Putamen (tissue), 1 donor: ENCODE results near the gene LRP2BP.
"Not testable (repeated sequence)": the region's sequence is repeated elsewhere in the genome, so short reads cannot be mapped to it uniquely, and the experiment has no call there.

Experiments used
- DNase-seq: peaks from one replicate; pipeline ENCODE4 v3.0.0-alpha.2; 2016; ENCODE audit warnings: low spot score

LRP2BP gene

DNA sequence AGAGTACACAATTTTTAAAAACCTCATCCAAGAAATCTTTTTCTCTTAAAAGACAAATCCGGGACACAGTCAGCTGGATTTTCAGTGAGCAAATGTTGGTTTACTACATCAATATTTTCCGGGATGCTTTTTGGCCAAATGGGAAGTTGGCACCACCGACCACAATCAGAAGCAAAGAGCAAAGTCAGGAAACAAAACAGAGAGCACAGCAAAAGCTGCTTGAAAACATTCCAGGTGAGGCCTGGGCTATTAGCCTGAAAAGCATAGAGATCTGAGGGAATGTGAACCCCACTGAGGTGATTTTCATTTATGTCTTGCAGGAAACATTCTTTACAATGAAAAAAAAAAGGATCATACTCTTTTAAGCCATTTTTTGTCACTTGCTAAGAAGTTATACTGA lies 33.9 kb downstream of the LRP2BP start:
- no peak for DNase-seq

DNA sequence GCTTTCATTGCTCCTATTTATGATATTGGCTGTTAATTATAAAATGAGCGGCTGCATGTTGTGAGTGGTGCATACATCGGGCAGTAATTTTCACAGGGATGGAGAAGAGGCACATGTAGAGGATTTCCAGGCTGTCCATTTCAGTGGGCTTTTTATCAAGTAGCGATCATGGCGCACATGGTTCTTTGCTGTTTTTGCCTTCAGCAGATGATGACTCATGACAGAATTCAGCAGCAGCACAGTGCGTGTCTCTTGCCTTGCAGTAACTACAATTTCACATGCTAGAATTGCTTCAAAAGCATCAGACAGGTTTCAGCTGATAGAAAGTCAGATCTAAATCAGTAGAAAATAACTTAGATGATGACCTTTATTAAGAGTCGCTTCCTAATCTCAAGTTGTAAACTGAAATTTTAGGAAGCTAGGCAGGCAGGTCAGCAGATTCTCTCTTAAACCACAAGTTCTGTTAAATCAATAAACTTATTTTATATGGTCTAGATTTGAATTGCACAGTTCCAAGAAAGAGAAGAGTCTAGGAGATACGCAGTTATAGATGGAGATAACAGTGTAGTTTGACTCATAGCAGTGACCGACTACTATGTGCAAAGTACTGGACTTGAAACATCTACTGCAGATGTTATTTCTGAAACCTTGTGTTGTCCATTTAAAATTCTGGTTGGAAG lies 35.8 kb downstream of the LRP2BP start:
- peak; percentile 36 for DNase-seq

DNA sequence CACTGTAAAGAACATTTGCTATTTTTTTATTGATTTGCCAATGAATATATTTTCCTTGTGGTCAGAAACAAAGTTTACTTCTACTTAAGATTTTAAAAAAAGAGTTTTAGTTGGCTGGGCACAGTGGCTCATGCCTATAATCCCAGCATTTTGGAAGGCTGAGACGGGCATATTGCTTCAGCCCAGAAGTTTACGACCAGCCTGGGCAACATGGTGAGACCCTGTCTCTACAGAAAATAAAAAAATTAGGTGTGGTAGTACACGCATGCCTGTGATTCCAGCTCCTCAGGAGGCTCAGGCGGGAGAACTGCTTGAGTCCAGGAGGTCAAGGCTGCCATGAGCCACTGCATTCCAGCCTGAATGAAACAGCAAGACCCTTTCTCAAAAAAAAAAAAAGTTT lies 36.8 kb downstream of the LRP2BP start:
- no peak for DNase-seq

DNA sequence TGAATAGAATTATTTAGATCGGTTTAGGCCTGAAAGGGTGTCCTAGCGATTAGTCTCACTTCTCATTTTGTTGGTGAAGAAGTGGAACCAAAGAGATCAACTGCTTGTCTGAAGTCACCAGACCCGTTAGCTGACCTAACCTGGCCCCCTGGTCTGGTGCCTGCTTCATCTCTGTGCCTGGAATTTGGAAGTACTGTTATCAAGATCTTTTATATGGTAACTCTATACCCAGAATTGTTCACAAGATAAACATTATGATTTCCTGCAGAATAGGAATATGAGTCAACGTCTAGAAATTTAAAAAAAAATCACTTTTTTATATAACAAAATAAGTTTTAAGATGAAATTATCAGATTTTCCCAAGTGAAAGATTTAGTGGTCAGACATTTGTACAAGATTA lies 37.2 kb downstream of the LRP2BP start:
- DNase-seq = no peak

DNA sequence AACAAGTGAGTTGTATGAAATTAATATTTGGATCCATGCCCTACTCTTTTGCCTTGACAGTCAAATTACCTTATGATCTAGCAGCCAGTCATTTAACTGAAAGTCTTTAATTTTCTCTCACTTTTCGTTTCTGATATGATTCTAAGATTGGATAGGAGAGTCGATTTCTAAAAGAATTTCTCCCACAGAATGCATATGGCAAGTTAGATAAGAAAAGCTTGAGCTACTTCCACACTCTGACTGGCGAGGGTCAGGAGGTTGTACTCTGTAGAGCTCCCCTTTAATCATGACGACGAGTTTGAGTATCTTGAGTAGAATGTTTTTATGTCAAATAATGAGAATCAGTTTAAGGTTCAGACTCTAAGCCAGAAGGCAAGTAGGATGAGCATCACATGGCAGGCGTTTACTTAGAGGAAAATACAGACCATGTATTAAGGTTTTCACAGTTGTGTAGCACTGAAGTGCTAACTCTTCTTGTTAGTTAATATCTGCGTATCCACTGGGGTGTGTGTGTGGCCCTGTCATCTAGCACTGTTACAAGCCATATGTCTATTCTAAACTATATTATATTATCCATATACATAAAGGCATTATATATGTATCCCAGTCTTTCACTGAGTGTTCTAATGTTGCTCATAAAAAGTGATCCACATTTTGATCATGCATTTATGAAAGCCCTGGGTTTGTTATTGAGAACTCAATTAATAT lies 37.8 kb downstream of the LRP2BP start:
- DNase-seq = no peak

DNA sequence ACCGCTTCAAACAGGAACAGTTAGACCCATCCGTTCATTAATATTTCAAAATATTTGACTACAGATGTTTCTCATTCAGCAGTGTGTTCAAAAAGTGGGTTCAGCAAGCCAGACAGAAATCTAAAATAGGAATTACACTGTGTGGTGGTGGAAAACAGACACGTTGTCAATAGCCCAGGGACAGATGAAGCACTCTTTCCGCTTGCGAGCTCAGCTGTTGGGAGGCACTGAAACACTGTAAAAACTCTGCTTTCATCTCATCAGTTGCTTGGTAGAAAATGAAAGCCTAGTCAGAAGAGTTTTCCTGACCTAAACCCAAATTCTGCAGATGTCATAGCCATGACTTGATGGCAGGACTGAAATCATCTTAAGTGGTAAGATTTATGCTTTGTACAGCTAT lies 38.5 kb downstream of the LRP2BP start:
- no peak for DNase-seq

DNA sequence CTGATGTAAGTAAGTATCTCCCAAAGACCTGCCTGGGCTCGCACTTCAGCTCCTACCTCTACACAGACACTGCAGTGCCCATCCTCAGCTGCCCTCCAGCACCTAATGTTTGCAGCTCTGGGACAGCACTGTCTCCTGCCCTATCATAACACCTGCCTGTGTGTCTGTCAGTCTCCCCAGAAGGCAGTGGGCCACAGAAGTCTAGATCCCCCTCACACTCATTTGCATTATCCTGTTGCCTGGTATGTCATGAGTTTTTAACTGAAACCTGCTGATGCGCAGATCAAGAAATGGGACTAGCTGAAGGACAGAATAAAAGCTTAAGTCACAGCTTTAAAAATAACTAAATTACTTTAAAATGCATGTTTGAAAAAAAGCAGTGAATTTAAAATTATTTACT lies 43.0 kb downstream of the LRP2BP start:
- DNase-seq = no peak

DNA sequence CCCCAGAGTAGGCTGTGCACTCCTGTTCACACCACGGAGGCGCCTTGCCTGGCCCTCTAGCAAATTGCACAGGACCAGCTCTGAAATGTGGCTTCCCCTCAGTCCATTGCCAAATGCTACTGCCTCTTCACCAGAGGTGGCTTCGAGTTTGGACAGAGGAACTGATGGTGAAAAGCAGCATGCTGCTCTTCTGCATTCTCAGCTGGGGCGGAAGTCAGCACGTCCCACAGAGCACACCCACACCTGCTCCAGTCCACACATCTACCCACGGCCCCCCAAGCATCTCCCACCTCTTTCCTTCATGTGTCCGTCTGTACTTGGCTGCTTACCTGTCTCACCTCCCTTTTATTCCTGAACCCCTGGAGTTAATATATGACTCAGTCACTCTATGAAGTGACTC lies 43.5 kb downstream of the LRP2BP start:
- no peak for DNase-seq

DNA sequence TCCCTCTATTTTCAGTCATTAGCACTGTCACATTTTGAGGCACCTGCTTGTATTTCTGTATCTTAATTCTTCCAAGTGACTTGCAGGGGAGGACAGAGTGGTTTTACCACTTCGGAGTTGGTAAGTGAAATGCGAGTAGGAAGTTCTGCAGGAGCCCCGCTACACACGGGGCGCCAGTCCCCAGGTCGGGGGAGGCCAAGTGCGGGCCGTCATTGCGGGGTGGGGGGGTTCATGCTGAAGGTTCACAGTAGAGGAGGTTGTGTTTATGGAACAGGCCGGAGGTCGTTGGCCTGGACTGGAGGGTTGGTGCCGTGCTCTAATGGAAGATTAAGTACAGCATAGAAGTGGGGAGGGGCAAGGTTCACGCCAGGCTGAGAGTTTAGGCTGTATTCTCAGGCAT lies 44.0 kb downstream of the LRP2BP start:
- no peak for DNase-seq

DNA sequence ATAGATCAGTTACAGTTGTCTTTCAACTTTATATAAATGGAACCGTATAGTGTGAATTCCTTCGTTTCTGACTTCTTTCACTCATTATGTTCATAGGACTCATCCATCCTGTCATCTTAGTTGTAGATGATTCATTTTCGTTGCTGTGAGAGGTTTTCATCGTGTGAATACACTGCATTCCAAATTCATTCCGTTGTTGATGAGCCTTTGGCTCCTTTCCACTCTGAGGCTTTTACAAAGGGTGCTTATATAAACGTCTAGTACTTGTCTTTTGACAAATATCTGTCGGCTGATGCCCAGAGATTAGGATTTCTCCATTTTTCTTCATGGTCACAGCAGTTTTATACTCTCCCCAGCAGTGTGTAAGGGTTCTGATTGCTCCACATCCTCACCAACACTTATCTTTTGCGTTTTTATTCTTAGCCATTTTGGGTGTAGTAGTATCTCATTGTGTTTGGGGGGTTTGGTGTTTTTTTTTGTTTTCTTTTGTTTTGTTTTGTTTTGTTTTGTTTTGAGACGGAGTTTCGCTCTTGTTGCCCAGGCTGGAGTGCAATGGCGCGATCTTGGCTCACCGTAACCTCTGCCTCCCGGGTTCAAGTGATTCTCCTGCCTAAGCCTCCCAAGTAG lies 48.6 kb downstream of the LRP2BP start:
- no peak for DNase-seq

DNA sequence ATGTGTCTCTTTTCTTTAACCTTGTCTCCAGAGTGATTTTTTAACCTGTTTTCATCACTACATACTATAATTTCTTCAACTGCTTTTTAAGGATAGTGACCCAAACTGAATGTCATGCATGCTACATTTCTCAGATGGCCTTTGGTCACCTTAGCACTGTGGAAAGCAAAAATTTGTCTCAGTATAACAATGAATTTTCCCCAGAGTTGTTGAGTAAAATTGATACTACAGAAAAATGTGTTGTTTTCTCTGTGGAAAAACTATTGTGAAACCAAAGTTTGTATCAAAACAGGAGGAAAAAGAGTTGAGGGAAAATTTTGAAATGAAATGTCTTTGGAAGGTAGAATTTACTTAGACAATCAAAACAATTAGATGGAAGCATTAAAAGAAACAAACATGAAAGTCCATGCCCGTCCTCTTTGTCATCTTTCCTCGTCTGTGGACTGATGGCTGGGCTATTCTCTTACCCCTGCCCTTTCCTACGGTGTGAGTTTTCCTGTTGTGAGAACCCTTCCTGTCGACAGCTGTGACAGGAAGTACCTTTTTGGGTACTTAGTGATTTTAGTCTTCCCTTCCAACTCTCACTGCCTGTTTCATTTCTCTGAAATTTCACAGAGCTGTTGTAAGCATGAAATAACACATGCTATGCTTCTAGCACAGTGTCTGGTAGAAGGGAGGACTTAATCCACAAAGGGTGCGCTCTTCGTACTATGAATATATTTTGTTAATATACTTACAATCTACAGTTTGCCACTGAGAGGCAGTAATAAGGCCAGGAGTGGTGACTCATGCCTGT lies 50.8 kb downstream of the LRP2BP start:
- DNase-seq = no peak

DNA sequence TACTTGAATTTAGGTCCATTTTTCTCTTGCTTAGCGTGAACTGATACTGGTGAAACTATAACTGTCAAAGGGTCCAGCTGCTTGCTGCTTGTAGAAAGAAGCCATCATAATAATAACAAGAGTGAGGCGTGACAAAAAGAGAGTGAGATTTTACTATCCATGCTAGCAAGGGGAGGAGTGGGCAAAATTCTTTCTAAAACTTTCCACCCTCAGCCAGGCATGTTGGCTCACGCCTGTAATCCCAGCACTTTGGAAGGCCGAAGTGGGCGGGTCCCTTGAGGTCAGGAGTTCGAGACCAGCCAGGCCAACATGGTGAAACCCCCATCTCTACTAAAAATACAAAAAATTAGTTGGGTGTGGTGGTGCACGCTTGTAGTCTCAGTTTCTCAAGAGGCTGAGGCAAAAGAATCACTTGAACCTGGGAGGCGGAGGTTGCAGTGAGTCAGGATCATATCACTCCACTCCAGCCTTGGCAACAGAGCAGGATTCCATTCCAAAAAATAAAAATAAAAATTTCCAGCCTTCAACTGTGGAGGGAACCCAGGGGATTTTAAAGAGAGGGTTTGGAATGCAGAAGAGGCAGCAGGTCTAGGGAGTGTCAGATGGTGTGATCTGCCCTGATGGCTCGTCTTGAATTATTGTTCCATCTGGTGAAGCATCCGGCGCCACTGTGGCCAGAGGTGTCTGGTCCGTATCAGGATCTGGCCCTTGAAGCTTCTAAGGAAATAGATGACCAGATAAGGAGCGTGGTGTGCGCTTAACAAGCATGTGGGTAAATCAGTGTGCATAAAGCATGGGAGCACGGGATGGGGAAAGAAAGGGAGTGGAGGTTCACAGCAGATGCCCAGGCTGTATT lies 51.8 kb downstream of the LRP2BP start:
- no peak for DNase-seq

DNA sequence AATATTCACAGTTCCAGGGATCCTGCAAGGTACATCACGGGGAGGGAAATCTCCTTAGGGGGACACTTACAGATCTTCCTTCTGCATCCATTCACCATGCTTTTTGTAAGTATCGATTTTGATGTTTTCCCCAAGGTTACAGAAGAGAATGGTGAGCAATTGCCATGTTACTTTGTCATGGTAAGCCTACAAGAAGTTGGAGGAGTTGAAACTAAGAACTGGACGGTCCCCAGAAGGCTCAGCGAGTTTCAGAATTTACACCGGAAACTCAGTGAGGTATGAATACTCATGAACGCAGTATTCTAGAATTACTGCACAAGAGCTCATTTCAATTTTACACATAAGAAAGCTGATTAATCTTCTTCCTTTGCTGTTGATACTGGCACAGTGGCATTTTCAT lies 53.9 kb downstream of the LRP2BP start:
- DNase-seq = no peak

DNA sequence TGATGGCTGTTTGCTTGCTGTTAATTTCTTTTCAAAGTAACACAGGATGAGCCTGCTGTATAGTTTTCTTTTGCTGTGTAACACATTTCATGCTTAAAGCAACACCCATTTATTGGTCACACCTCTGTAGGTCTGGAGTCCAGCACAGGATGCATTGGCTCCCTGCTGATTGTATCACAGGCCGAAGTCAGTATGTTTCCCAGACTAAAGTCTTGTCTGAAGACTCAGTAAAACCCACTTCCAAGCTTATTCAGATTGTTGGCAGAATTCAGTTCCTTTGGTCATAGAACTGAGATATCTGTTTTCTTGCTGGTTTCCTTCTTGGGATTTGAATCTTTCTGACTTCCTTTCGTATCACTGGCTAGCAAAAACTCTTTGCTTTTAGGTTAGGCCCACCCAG lies 54.3 kb downstream of the LRP2BP start:
- DNase-seq = no peak

DNA sequence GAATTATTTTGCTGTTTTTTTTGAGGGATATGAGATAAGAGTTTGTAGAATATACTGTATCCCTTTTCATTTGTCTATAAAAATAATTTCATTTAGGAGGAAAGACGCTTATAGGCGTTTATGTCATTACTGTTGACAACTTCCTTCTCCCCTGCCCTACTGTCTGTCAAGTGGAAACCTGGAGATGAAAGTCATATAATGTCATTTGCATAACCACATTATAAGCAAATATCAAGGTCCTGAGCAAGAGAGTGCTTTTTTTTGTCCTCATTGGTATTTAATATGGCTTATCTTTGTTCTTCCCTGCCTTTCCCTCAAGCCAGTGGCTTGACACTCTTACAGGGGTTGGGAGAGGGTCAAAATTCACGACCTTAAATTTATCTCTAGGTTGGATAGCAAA lies 55.8 kb downstream of the LRP2BP start:
- DNase-seq = no peak

DNA sequence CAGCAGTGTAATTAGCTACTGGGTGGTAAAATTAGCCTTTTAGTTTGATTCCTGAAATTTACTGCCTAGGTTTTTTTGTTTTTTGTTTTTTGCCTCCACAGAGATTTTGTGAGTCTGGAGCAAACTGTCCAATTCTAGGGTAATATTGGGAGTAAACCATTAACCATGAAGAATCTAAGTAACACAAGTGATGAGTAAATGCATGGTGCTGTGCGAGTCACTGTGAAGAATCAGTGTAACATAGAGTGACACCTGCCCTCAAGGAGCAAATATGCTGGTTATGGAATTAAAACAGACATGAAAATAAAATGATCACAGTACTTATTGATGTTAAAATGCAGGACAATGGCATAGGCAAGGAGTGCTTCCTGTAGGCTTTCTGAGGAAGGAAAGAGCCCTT lies 60.1 kb downstream of the LRP2BP start:
- no peak for DNase-seq

DNA sequence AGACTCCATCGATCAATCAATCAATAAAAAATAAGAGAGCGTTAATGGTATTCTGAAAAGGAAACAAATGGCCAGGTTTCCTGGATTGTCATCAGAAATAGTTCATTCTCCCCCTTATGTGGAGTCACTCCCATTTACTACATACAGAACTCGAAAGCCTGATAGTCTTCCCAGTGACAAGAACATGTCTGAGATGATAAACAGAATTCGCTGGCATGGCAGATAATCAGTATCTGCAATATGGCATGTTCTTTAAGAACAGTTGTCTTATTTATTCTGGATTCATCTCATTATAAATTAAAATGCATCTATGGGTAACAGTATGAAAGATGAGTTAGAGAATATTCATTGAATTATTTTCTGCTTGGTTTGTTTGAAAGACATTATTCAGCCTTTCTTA lies 61.4 kb downstream of the LRP2BP start:
- DNase-seq = no peak

DNA sequence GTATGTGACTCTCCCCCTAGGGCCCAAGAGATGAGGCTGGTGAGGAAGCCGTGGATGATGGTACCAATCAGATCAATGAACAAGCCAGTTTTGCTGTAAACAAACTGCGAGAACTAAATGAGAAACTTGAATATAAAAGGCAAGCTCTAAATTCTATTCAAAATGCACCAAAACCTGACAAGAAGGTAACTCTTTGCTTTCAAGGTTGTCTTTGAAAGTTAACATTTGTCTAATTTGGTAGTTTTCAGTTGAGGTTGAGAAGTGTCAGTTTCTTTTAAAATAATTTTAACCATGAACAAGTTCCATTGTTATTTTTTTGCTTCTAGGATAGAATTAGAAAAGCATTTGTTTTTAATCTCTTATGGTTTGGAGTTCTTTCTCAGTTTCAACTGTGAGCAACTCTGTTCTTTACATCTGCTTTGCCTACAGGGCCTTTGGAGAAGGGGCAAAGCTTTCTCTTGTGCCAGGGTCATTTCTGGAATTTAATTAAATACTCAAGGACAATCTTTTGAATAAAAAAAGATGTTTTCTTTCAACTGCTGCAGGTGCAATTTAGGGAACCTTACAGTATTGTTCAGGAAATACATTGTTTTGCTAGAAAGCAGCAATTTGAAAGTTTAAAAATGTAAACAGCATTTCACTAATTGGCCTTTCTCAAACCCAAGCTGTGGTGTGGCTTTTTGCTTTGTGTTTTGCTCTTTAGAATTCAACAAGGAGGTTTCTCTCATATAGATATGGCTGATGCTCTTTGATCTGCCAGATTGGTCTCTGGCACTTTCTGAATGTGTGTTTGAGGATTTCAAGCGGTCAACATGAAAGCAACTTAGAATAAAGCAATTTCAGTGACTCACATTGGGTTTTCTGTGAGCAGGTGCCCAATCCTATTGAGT lies 62.9 kb downstream of the LRP2BP start:
- no peak for DNase-seq

DNA sequence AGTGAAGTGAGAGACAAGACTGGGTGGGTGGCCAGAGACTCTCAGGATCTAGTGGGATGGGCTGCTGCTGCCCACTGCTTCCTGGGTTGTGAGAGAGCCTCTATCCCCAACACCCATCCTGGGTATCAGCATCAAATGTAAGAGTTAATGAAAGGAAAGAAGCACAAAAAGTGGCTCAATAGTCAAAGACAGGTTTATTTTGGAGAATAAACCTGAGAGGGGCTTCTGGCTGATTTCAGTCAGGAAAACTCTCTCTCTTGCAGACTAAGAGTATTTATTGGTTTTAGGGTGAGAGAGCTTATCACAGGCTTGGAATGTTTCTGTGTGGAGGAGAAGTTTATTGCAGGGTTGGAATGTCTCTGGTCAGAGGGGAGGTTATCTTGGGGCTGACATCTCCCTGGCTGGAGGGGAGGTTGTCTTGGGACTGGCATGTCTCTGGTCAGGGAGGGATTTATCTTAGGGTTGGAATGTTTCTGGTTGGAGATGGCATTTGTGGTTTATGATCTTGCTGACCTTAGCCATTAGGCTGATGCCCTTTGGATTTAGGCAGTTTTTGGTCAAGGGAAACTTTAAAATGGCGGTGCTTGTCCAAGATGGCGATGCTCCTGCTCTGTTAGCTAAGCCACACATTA lies 65.7 kb downstream of the LRP2BP start:
- not testable (repeated sequence) for DNase-seq

DNA sequence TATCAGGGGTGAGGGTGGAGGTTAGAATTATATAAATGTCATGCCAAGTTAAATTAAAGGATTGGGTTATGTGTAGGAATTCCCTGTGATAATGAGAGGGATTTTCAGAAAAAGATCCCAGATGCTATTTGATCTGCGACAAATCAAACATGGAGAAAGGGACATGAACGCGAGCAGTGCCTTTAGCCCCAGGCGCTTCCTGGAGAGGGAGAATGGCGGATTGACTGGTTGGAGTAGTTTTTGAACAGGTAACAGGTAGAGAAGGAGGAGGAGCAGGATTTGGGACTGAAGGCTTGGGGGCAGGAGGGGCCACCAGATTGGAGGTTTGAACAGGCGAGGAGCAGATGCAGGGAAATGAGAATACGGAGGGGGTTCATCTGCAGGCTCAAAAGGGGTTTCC lies 67.1 kb downstream of the LRP2BP start:
- no peak for DNase-seq
